ENCODE measurements around the gene ACTL8. TPM values are rescaled to one million over a fixed set of nuclear protein-coding genes. Genes with fewer than 3 reads are reported as not detected.

The ACTL8 gene
- total and polyA plus RNA-seq, 2 experiments from 2014 or later, result 0.38 to 0.71 TPM

- Mint-ChIP-seq H3K4me3 (no peak overlapping the region), H3K4me1 (peaks cover 11% of the 10 kb centered on the region), H3K9me3 (no peaks in the 10 kb centered on the region; the same call in 2 of the 3 replicates), H3K27me3 (ENCODE audit: insufficient read depth, low read depth, poor library complexity) (peaks cover 3% of the 10 kb centered on the region), H3K27ac (no peak overlapping the region), H3K36me3 (ENCODE audit: low read depth) (no peaks in the 10 kb centered on the region)
- Histone ChIP-seq H4K20me1 (replicated peaks; ENCODE audit: insufficient read depth) (no peaks in the 10 kb centered on the region), H2AFZ (no peak overlapping the region), H3K79me2 (replicated peaks; ENCODE audit: insufficient read depth) (no peaks in the 10 kb centered on the region), H3K4me3 (no peak overlapping the region), H3F3A (replicated peaks; ENCODE audit: low read depth) (no peaks in the 10 kb centered on the region), H3K9me2 (ENCODE audit: insufficient read depth) (no peaks in the 10 kb centered on the region), H3K4me1 (ENCODE audit: insufficient read depth) (no peaks in the 10 kb centered on the region), H3K27me3 (ENCODE audit: insufficient read depth) (no peaks in the 10 kb centered on the region), H3K27ac (ENCODE audit: low read depth) (no peak overlapping the region), H3K36me3 (ENCODE audit: insufficient read depth) (no peaks in the 10 kb centered on the region), H3K4me2 (no peak overlapping the region)
- TF ChIP-seq, protein P1, sequence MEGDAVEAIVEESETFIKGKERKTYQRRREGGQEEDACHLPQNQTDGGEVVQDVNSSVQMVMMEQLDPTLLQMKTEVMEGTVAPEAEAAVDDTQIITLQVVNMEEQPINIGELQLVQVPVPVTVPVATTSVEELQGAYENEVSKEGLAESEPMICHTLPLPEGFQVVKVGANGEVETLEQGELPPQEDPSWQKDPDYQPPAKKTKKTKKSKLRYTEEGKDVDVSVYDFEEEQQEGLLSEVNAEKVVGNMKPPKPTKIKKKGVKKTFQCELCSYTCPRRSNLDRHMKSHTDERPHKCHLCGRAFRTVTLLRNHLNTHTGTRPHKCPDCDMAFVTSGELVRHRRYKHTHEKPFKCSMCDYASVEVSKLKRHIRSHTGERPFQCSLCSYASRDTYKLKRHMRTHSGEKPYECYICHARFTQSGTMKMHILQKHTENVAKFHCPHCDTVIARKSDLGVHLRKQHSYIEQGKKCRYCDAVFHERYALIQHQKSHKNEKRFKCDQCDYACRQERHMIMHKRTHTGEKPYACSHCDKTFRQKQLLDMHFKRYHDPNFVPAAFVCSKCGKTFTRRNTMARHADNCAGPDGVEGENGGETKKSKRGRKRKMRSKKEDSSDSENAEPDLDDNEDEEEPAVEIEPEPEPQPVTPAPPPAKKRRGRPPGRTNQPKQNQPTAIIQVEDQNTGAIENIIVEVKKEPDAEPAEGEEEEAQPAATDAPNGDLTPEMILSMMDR (conservative IDR thresholded peaks at IDR 0.05; ENCODE audit: low read depth in 2 of 2), result no peak
- TF ChIP-seq EZH2 (IDR thresholded peaks at IDR 0.05; ENCODE audit: low read depth, unreplicated experiment) (no peak), NANOG (IDR thresholded peaks at IDR 0.05; ENCODE audit: borderline replicate concordance) (no peak), EZH2phosphoT487 (IDR thresholded peaks at IDR 0.05; ENCODE audit: unreplicated experiment) (no peak), ZNF331 (CRISPR knock-in tag; IDR thresholded peaks at IDR 0.05; ENCODE audit: low read depth) (no peak), POLR2AphosphoS5 (IDR thresholded peaks at IDR 0.05; ENCODE audit: low read depth) (no peak), JUNB (IDR thresholded peaks at IDR 0.05; ENCODE audit: unreplicated experiment) (no peak), ZNF114 (CRISPR knock-in tag; IDR thresholded peaks at IDR 0.05) (no peak)
- DNase-seq (ENCODE audit: low spot score) (no peak), ATAC-seq (no peak)
Observed at GRCh38 chr1:17742583-17742982, 12.6 kb upstream of the ACTL8 start.

GRCh38 chr1:17743008-17743647, 12.0 kb upstream of the ACTL8 start:
- Mint-ChIP-seq H3K27me3 (ENCODE audit: insufficient read depth, low read depth, poor library complexity) (peaks cover 3% of the 10 kb centered on the region), H3K4me3 (no peak overlapping the region), H3K4me1 (peaks cover 11% of the 10 kb centered on the region), H3K9me3 (no peaks in the 10 kb centered on the region; the same call in 2 of the 3 replicates), H3K27ac (no peak overlapping the region), H3K36me3 (ENCODE audit: low read depth) (no peaks in the 10 kb centered on the region)
- no peaks in the 10 kb centered on the region for H3K36me3 ChIP-seq (ENCODE audit: insufficient read depth)
- H3F3A ChIP-seq (replicated peaks; ENCODE audit: low read depth), result no peaks in the 10 kb centered on the region
- H3K79me2 ChIP-seq (replicated peaks; ENCODE audit: insufficient read depth), result no peaks in the 10 kb centered on the region
- H3K27me3 ChIP-seq (ENCODE audit: insufficient read depth), result no peaks in the 10 kb centered on the region
- no peaks in the 10 kb centered on the region for H4K20me1 ChIP-seq (replicated peaks; ENCODE audit: insufficient read depth)
- ATAC-seq (no peak), DNase-seq (ENCODE audit: low spot score) (no peak)
- no peak overlapping the region for H2AFZ ChIP-seq
- no peaks in the 10 kb centered on the region for H3K9me2 ChIP-seq (ENCODE audit: insufficient read depth)
- no peak overlapping the region for H3K27ac ChIP-seq (ENCODE audit: low read depth)
- no peak overlapping the region for H3K4me3 ChIP-seq
- H3K4me1 ChIP-seq (ENCODE audit: insufficient read depth), result no peaks in the 10 kb centered on the region
- H3K4me2 ChIP-seq, result no peak overlapping the region
- TF ChIP-seq NANOG (IDR thresholded peaks at IDR 0.05; ENCODE audit: borderline replicate concordance), result no peak
- no peak for TF ChIP-seq STAT1 (IDR thresholded peaks at IDR 0.05; ENCODE audit: unreplicated experiment)
- no peak for TF ChIP-seq EZH2phosphoT487 (IDR thresholded peaks at IDR 0.05; ENCODE audit: unreplicated experiment)
- TF ChIP-seq EZH2 (IDR thresholded peaks at IDR 0.05; ENCODE audit: low read depth, unreplicated experiment), result no peak
- TF ChIP-seq ZNF331 (CRISPR knock-in tag; IDR thresholded peaks at IDR 0.05; ENCODE audit: low read depth), result no peak
- TF ChIP-seq, protein P2, sequence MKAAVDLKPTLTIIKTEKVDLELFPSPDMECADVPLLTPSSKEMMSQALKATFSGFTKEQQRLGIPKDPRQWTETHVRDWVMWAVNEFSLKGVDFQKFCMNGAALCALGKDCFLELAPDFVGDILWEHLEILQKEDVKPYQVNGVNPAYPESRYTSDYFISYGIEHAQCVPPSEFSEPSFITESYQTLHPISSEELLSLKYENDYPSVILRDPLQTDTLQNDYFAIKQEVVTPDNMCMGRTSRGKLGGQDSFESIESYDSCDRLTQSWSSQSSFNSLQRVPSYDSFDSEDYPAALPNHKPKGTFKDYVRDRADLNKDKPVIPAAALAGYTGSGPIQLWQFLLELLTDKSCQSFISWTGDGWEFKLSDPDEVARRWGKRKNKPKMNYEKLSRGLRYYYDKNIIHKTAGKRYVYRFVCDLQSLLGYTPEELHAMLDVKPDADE (IDR thresholded peaks at IDR 0.05), result no peak
- no peak for TF ChIP-seq JUNB (IDR thresholded peaks at IDR 0.05; ENCODE audit: unreplicated experiment)
- TF ChIP-seq ZNF114 (CRISPR knock-in tag; IDR thresholded peaks at IDR 0.05), result no peak
- TF ChIP-seq, protein P3, sequence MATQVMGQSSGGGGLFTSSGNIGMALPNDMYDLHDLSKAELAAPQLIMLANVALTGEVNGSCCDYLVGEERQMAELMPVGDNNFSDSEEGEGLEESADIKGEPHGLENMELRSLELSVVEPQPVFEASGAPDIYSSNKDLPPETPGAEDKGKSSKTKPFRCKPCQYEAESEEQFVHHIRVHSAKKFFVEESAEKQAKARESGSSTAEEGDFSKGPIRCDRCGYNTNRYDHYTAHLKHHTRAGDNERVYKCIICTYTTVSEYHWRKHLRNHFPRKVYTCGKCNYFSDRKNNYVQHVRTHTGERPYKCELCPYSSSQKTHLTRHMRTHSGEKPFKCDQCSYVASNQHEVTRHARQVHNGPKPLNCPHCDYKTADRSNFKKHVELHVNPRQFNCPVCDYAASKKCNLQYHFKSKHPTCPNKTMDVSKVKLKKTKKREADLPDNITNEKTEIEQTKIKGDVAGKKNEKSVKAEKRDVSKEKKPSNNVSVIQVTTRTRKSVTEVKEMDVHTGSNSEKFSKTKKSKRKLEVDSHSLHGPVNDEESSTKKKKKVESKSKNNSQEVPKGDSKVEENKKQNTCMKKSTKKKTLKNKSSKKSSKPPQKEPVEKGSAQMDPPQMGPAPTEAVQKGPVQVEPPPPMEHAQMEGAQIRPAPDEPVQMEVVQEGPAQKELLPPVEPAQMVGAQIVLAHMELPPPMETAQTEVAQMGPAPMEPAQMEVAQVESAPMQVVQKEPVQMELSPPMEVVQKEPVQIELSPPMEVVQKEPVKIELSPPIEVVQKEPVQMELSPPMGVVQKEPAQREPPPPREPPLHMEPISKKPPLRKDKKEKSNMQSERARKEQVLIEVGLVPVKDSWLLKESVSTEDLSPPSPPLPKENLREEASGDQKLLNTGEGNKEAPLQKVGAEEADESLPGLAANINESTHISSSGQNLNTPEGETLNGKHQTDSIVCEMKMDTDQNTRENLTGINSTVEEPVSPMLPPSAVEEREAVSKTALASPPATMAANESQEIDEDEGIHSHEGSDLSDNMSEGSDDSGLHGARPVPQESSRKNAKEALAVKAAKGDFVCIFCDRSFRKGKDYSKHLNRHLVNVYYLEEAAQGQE (IDR thresholded peaks at IDR 0.05; ENCODE audit: unreplicated experiment), result no peak
